ENCODE results near the gene VWA8.
A peak's percentile ranks its signal among the peaks of the same experiment; 100 is the strongest.
"Not testable (repeated sequence)": the region's sequence is repeated elsewhere in the genome, so short reads cannot be mapped to it uniquely, and the experiment has no call there.

Gene VWA8

GRCh38 chr13:41562541-41563178, 398.2 kb downstream of the VWA8 start:
- intact Hi-C loops (cut with DNase I), result no loop called here
- peak in 18 of 42 donors; percentile 26 to 75 (median 50) for DNase-seq

- intact Hi-C loops (cut with DNase I), result no loop called here
- peak; percentile 82 to 98 (median 94) for DNase-seq
Observed at GRCh38 chr13:41562083-41562482, 398.8 kb downstream of the VWA8 start.

- DNase-seq, result peak in 4 of 42 donors; percentile 19 to 57 (median 46)
- intact Hi-C loops (cut with DNase I), result loop anchor here (1.0 kb wide), 1 partner anchor 14 kb away; no protein-coding TSS in a partner anchor
Observed at GRCh38 chr13:41561170-41561569, 399.7 kb downstream of the VWA8 start.

GRCh38 chr13:41558781-41559560, 401.9 kb downstream of the VWA8 start:
- intact Hi-C loops (cut with DNase I), result no loop called here

GRCh38 chr13:41557719-41558118, 403.2 kb downstream of the VWA8 start:
- no peak for DNase-seq
- intact Hi-C loops (cut with DNase I), result no loop called here

More at GRCh38 chr13:41558781-41559560, 401.9 kb downstream of the VWA8 start:
- DNase-seq, result no peak

- DNase-seq, result peak in 1 of 42 donors; percentile 35
- intact Hi-C loops (cut with DNase I), result no loop called here
Observed at GRCh38 chr13:41554626-41555386, 406.1 kb downstream of the VWA8 start.

- no peak for DNase-seq
- intact Hi-C loops (cut with DNase I), result no loop called here
Observed at GRCh38 chr13:41554180-41554579, 406.7 kb downstream of the VWA8 start.

- intact Hi-C loops (cut with DNase I), result no loop called here
- peak in 11 of 42 donors; percentile 31 to 71 (median 46) for DNase-seq
Observed at GRCh38 chr13:41552031-41552430, 408.9 kb downstream of the VWA8 start.

GRCh38 chr13:41550276-41550675, 410.6 kb downstream of the VWA8 start:
- intact Hi-C loops (cut with DNase I), result no loop called here
- peak in 3 of 42 donors; percentile 29 to 41 (median 38) for DNase-seq

GRCh38 chr13:41549491-41549890, 411.4 kb downstream of the VWA8 start:
- intact Hi-C loops (cut with DNase I), result loop anchor here (5.0 to 10.0 kb wide), 2 partner anchors 85 to 92 kb away; partner anchors contain the start of gene RGCC
- peak in 2 of 42 donors; percentile 34 to 41 for DNase-seq

GRCh38 chr13:41548910-41549309, 412.0 kb downstream of the VWA8 start:
- intact Hi-C loops (cut with DNase I), result loop anchor here (5.0 to 10.0 kb wide), 2 partner anchors 86 to 92 kb away; partner anchors contain the start of gene RGCC
- peak in 2 of 42 donors; percentile 34 to 56 for DNase-seq

GRCh38 chr13:41548031-41548430, 412.9 kb downstream of the VWA8 start:
- peak in 7 of 42 donors; percentile 15 to 65 (median 51) for DNase-seq

GRCh38 chr13:41547251-41548000, 413.5 kb downstream of the VWA8 start:
- DNase-seq, result peak; percentile 82 to 99 (median 96)
- intact Hi-C loops (cut with DNase I), result loop anchor here (1.0 to 10.0 kb wide), 3 partner anchors 14 to 90 kb away; partner anchors contain the start of gene RGCC

More at GRCh38 chr13:41548031-41548430, 412.9 kb downstream of the VWA8 start:
- intact Hi-C loops (cut with DNase I), result loop anchor here (5.0 to 10.0 kb wide), 2 partner anchors 87 to 91 kb away; partner anchors contain the start of gene RGCC

GRCh38 chr13:41546372-41547190, 414.3 kb downstream of the VWA8 start:
- intact Hi-C loops (cut with DNase I), result loop anchor here (1.0 to 10.0 kb wide), 3 partner anchors 15 to 89 kb away; partner anchors contain the start of gene RGCC
- DNase-seq, result peak in 3 of 42 donors; percentile 12 to 61 (median 33)

- no peak for DNase-seq
- intact Hi-C loops (cut with DNase I), result loop anchor here (5.0 to 10.0 kb wide), 2 partner anchors 88 to 89 kb away; partner anchors contain the start of gene RGCC
Observed at GRCh38 chr13:41545432-41545707, 415.5 kb downstream of the VWA8 start.

- intact Hi-C loops (cut with DNase I), result loop anchor here (10.0 kb wide), 1 partner anchor 91 kb away; no protein-coding TSS in a partner anchor
- peak in 1 of 42 donors; percentile 38 for DNase-seq
Observed at GRCh38 chr13:41543664-41544300, 417.1 kb downstream of the VWA8 start.

GRCh38 chr13:41542799-41543198, 418.1 kb downstream of the VWA8 start:
- DNase-seq, result not testable (repeated sequence)
- intact Hi-C loops (cut with DNase I), result loop anchor here (10.0 kb wide), 1 partner anchor 92 kb away; no protein-coding TSS in a partner anchor
